Chondrocyte (in vitro differentiated cells): Measurements from ENCODE around the gene ESR1. TPM values are rescaled to one million over a fixed set of nuclear protein-coding genes. Genes with fewer than 3 reads are reported as not detected.
A peak's percentile ranks its signal among the peaks of the same experiment; 100 is the strongest.

Source experiments
- DNase-seq: peaks from one replicate; pipeline ENCODE4 v3.0.0; 2021; ENCODE audit warnings: mixed read lengths, low spot score
- H3K27ac Mint-ChIP-seq: one replicate; pipeline ENCODE4 v1.8.0; 2021; ENCODE audit warnings: mild to moderate bottlenecking, moderate library complexity, mixed read lengths; ENCODE audit not compliant: unreplicated experiment
- H3K27me3 Mint-ChIP-seq: 2 replicates; pipeline ENCODE4 v1.8.0; 2021; ENCODE audit warnings: low read depth, mixed read lengths
- H3K36me3 Mint-ChIP-seq: 2 replicates; pipeline ENCODE4 v1.8.0; 2021; ENCODE audit warnings: low read depth, mixed read lengths
- H3K4me1 Mint-ChIP-seq: 2 replicates; pipeline ENCODE4 v1.8.0; 2021; ENCODE audit warnings: low read depth, mild to moderate bottlenecking, mixed read lengths
- H3K4me3 Mint-ChIP-seq: one replicate; pipeline ENCODE4 v1.8.0; 2021; ENCODE audit warnings: mild to moderate bottlenecking, moderate library complexity, mixed read lengths; ENCODE audit not compliant: unreplicated experiment
- H3K9me3 Mint-ChIP-seq: 2 replicates; pipeline ENCODE4 v1.8.0; 2021; ENCODE audit warnings: low read depth, mixed read lengths
- CTCF ChIP-seq: fragments of 200-600 bp; sonication (generic); IDR thresholded peaks from 2 replicates; pipeline ENCODE4 v1.5.0; 2021; ENCODE audit warnings: antibody characterized with exemption, mild to moderate bottlenecking, moderate library complexity
- total RNA-seq: library from RNA; stranded (reverse); gene quantifications from 3 replicates; pipeline ENCODE4 v1.2.1, GENCODE V29; 2021

Gene ESR1
- total RNA-seq, 1 donor from 2014 or later = not detected

DNA sequence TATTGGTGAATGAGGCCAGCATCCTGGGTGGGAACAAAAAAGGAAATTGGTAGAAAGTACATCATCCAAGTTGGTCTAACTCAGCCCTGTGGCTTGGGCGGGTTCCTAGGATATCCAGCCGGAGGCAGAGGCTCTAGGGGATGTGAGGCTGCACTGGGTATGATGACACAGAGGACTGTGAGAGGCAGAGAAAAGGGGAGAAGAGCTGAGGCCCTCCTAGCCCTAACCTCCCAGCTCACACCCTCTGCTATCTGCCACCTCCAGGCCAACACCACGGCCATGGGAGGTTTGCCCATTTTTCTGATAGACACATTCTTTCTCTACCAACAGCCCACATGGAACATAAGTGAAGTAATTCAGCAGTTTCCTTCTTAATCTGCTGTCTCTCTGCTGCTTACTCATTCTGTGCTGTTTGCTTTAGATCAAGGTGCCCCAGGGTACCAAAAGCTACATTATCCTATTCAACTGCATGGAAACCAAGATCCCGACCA lies 284.4 kb downstream of the ESR1 start:
- no peak for DNase-seq
- H3K27ac Mint-ChIP-seq = no peak overlapping the region

GRCh38 chr6:152093711-152094110 lies 286.2 kb downstream of the ESR1 start:
- Mint-ChIP-seq H3K4me3 (no peak overlapping the region), H3K27me3 (no peaks in the 10 kb centered on the region), H3K27ac (no peak overlapping the region), H3K9me3 (peaks cover 10% of the 10 kb centered on the region), H3K36me3 (peaks cover 1% of the 10 kb centered on the region), H3K4me1 (peaks cover 72% of the 10 kb centered on the region)
- no peak for DNase-seq
- no peak for TF ChIP-seq CTCF

More for the DNA sequence above, 284.4 kb downstream of the ESR1 start:
- H3K27me3 Mint-ChIP-seq = no peaks in the 10 kb centered on the region
- peaks cover 10% of the 10 kb centered on the region for H3K9me3 Mint-ChIP-seq
- H3K4me1 Mint-ChIP-seq = peaks cover 59% of the 10 kb centered on the region
- H3K36me3 Mint-ChIP-seq = peaks cover 1% of the 10 kb centered on the region
- TF ChIP-seq CTCF = no peak
- H3K4me3 Mint-ChIP-seq = no peak overlapping the region

DNA sequence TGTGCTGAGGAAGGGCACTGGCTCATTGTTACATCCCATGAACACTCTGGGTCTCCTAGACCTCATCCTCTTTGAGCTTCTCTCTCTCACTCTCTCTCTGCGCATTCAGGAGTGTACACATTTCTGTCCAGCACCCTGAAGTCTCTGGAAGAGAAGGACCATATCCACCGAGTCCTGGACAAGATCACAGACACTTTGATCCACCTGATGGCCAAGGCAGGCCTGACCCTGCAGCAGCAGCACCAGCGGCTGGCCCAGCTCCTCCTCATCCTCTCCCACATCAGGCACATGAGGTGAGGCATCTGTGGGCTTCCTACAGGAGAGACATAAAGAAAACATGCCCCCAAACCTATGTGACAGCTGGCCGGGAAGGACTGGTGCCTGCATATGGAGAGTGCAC lies 286.8 kb downstream of the ESR1 start:
- H3K27ac Mint-ChIP-seq = no peak overlapping the region
- no peak for TF ChIP-seq CTCF
- peaks cover 72% of the 10 kb centered on the region for H3K4me1 Mint-ChIP-seq

DNA sequence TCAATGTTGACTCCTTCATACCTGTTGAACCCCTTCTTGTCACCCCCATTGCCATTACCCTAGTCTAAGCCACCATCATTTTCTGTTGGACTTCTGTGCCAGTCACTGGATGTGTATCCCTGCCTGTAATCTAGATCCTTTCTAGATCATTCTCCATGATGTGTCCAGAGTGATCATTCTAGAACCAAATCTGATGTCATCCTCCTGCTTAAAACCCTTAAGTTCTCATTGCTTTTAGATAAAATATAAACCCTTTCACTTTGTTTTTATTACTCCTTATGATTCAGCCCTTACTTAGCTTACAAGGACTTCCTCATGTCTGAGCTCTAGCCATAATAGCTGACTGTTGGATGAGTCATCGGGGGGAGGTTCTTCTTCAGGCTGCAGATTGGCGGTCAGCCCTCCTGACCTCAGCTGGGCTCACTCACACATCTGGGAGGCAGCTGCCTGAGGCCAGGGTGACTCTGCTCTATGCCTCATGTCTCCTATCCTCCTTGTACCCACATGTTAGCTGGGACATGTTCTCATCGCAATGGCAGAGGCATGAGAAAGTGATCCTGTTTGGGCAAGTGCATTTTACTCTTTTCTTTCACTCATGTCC lies 287.6 kb downstream of the ESR1 start:
- peaks cover 1% of the 10 kb centered on the region for H3K36me3 Mint-ChIP-seq
- no peak overlapping the region for H3K4me3 Mint-ChIP-seq
- TF ChIP-seq CTCF = no peak
- no peaks in the 10 kb centered on the region for H3K27me3 Mint-ChIP-seq
- peaks cover 10% of the 10 kb centered on the region for H3K9me3 Mint-ChIP-seq
- no peak for DNase-seq
- peaks cover 72% of the 10 kb centered on the region for H3K4me1 Mint-ChIP-seq
- peak overlapping the region; percentile 85 for H3K27ac Mint-ChIP-seq

More for the DNA sequence above, 286.8 kb downstream of the ESR1 start:
- H3K9me3 Mint-ChIP-seq = peaks cover 10% of the 10 kb centered on the region
- H3K27me3 Mint-ChIP-seq = no peaks in the 10 kb centered on the region
- peaks cover 1% of the 10 kb centered on the region for H3K36me3 Mint-ChIP-seq
- H3K4me3 Mint-ChIP-seq = no peak overlapping the region
- no peak for DNase-seq

DNA sequence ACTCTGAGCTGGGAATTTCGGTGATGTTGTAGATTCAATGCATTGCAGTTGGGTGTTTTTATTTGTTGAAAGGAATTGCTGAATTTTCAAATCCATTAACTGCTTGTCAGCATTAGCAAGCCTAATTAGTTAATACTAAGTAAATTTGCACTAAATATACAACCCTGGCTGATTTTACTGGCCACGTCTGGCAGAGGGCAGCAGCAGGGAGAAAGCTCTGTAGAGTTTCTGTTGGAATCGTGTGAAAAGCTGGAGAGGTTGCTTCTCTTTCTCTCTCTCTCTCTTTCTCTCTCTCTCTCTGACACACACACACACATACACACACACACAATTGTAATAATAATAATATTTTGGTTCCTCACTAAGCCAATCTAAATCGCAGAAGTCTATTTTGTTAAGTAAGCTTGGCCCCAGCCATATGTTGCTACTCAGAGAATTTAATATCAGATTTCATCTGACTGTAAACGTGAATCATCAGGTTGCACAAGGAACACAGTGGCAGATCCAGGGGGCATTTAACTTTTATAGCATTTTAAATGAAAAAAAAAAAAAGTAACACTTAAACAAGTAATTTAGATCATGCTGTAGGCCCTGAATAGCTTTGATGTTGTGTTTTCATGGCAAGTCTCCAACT lies 289.5 kb downstream of the ESR1 start:
- no peak for DNase-seq
- Mint-ChIP-seq H3K4me1 (peaks cover 62% of the 10 kb centered on the region), H3K9me3 (peaks cover 10% of the 10 kb centered on the region), H3K4me3 (no peak overlapping the region), H3K36me3 (peaks cover 1% of the 10 kb centered on the region), H3K27me3 (no peaks in the 10 kb centered on the region), H3K27ac (peak overlapping the region; percentile 84)
- peak; percentile 73 for TF ChIP-seq CTCF
